M059J (cell line): ENCODE data around the gene PAPLN. TPM values are rescaled to one million over a fixed set of nuclear protein-coding genes. Genes with fewer than 3 reads are reported as not detected.
"Not testable (repeated sequence)": the region's sequence is repeated elsewhere in the genome, so short reads cannot be mapped to it uniquely, and the experiment has no call there.

ENCODE experiments used
- DNase-seq: peaks from one replicate; pipeline ENCODE4 v3.0.0-alpha.2; 2012; ENCODE audit warnings: low read depth
- total RNA-seq: library from RNA; depleted of rRNA; stranded (reverse); fragments of >200 nt; shearing (Covaris generic); gene quantifications from 2 replicates; pipeline ENCODE4 v1.2.3, GENCODE V29; 2014; rRNA removed

The PAPLN gene
- total RNA-seq, 1 experiment from 2014 or later, result 2.0 TPM

- no peak for DNase-seq
These were observed 52.4 kb downstream of the PAPLN start for GRCh38 chr14:73289729-73290128.

DNA sequence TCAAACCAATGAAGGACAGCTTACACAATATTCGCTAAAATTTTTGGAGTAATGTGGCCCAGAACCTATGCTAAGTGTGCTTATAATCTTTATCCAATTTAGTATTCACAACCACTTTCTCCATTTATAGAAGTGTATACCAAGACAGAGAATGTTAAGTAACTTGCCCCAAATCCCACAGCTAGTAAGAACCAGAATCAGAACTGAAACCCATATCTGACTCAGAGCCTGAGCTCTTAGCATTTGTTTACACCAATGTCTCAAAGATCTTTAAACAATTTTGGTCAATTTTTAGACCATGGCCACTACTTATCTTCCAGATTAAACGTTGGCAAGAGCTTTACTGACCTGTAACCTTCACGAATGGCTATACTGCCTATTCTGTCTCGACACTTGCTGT is 53.0 kb downstream of the PAPLN start:
- no peak for DNase-seq

GRCh38 chr14:73293782-73294781 is 56.8 kb downstream of the PAPLN start:
- no peak for DNase-seq

DNA sequence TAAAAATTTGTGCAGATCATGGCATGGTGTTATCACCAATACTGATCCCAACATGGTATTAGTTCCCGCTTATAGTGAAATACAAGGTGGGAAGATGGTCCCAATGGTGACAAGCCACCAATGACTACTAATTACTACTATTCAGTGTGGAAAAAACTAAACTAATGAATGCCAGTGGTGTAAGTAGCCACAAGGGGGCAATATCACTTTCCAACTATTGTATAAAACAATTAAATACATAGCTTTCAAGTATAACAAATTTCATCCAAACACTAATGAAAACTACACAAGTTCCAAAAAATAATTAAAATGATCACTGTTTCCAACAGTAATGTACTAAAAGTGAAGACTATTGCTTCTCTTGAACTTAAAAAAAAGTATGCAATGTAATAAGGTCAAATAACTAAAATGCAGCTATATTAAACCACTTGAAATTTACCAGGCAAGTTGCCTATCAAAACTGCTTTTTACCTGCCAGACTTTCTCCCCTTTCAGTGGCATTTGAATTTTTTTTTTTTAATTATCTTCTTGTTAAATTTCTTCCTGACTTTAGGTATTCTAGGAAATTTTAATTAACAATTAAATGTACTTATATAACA is 58.0 kb downstream of the PAPLN start:
- DNase-seq, result peak; percentile 43

DNA sequence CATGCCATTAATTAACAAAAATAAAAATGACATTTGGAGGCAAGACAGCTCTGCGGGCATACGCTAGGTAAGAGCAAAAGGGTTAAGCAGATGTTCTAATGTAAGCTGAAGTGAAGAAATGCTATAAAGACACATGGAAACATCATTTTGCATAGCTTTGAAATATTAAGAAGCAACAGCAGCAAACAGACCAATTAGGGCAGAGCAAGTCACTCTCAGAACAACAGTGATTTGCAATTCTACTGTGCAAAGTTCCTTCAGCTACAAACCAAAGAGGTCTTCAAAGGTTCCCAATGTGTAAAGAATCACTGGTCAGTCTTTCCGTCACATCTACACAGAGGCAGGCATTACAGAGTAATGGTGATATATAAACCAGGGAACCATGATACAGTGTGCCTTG is 68.2 kb downstream of the PAPLN start:
- no peak for DNase-seq

DNA sequence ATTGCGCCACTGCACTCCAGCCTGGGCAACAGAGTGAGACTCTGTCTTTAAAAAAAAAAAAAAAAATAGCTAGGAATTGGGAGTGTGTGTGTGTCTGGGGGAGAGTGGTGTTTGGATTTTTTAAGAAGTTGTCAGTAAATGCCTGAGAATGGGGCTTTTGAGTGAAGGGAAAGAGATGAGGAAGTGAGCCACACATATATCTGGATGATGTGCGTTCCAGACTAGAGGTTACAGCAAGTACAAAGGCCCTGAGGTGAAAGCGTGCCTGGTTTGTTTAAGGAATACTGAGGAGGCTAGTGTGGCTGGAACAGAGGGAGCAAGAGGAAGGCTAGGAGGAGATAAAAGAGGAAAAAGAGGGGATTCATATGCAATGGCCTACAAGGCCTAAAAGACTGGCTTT is 70.0 kb downstream of the PAPLN start:
- no peak for DNase-seq

DNA sequence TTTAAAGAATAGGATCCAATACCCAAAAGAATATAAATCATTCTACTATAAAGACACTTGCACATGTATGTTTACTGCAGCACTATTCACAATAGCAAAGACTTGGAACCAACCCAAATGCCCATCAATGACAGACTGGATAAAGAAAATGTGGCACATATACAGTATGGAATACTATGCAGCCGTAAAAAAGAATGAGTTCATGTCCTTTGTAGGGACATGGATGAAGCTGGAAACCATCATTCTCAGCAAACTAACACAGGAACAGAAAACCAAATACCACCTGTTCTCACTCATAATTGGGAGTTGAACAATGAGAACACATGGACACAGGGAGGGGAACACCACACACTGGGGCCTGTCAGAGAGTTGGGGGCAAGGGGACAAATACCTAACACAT is 71.9 kb downstream of the PAPLN start:
- DNase-seq, result not testable (repeated sequence)

- no peak for DNase-seq
These were observed 74.4 kb downstream of the PAPLN start for GRCh38 chr14:73311708-73312030.

DNA sequence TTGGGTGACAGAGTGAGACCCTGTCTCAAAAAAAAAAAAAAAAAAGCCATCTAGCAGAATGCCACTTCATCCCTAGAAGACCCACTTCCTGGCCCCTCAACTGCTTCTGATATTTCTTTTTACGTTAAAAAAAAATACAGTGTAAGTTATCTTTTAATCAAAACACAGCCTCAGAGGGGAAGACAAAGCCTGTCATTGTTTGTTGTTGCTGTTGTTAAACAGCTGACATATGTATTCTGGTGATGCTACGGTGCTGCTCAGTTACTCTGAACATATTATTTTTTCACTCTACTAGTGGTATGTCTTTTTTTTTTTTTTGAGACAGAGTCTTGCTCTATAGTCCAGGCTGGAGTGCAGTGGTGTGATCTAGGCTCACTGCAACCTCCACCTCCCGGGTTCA is 75.4 kb downstream of the PAPLN start:
- DNase-seq, result no peak

GRCh38 chr14:73313151-73313550 is 75.8 kb downstream of the PAPLN start:
- no peak for DNase-seq

GRCh38 chr14:73323896-73324399 is 86.6 kb downstream of the PAPLN start:
- DNase-seq, result no peak

Other genes with a start within 250 kb of the PAPLN start
- 8.5 and 13.8 TPM in 2 replicates for gene ZFYVE1, start 210.4 kb upstream of the PAPLN start, total RNA-seq
- 19.5 and 24.5 TPM in 2 replicates for gene RBM25, start 179.0 kb upstream of the PAPLN start, total RNA-seq
- gene PSEN1, start 101.0 kb upstream of the PAPLN start, total RNA-seq, result 34.6 and 44.9 TPM in 2 replicates
- gene NUMB, start 221.0 kb downstream of the PAPLN start, total RNA-seq, result 15.2 and 21.8 TPM in 2 replicates